NCI-H1436 (cell line): ENCODE measurements around the gene EIF4H.
"Not testable (repeated sequence)": the region's sequence is repeated elsewhere in the genome, so short reads cannot be mapped to it uniquely, and the experiment has no call there.

ENCODE experiments used
- DNase-seq: peaks from one replicate; lab custom pipeline; 2025; lab: John Stamatoyannopoulos, UW

Gene EIF4H

GRCh38 chr7:74224907-74225306 lies 50.8 kb downstream of the EIF4H start:
- DNase-seq = not testable (repeated sequence)

- no peak for DNase-seq
These were observed 51.2 kb downstream of the EIF4H start for GRCh38 chr7:74225400-74225799.

GRCh38 chr7:74226633-74227032 lies 52.5 kb downstream of the EIF4H start:
- DNase-seq = no peak

- no peak for DNase-seq
These were observed 55.1 kb downstream of the EIF4H start for GRCh38 chr7:74228951-74229900.

DNA sequence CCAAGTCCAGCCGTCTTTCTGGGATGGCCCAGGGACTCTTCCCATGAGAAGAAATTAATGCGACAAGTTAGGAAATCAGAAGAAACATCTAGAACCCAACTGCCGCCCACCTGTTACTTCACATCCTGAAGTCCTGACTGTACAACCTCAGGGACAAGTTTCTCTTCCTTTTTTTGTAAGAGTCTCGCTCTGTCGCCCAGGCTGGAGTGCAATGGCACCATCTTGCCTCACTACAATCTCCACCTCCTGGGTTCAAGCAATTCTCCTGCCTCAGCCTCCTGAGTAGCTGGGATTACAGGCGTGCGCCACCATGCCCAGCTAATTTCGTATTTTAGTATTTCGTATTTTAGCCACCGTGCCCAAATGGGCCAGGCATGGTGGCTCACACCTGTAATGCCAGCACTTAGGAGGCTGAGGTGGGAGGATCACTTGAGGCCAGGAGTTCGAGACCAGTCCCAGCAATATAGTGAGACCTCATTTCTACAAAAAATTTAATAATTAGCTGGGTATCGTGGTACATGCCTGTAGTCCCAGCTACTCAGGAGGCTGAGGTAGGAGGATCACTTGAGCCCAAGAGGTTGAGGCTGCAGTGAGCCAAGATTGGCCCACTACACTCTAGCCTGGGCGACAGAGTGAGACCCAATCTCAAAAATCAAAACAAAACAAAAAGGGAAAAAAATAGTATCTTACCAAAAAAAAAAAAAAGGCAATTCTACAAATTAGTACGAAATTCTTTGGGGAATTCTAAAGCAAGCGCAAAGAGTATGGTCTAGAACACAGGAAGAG lies 56.5 kb downstream of the EIF4H start:
- no peak for DNase-seq

DNA sequence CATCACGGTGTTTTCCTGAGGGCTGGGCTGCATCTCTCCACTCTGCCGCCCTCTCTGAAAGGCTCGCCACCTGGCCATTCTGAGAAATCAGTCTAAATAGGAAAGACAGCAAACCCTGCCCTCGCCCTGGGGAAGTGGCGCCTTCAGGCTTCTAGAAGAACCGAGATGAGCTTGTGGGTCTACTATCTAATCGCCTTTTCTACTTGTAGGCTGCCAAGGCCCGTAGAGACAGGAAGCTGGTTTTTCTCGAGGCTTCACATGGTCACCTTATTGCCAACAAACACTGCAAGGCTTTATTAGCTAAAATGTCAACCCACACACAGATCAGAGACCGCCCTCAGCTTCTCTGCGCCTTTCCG lies 57.1 kb downstream of the EIF4H start:
- no peak for DNase-seq

- no peak for DNase-seq
These were observed 59.6 kb downstream of the EIF4H start for GRCh38 chr7:74233655-74234285.

GRCh38 chr7:74235518-74236268 lies 61.5 kb downstream of the EIF4H start:
- no peak for DNase-seq

- no peak for DNase-seq
These were observed 62.1 kb downstream of the EIF4H start for GRCh38 chr7:74236284-74236683.

- no peak for DNase-seq
These were observed 66.3 kb downstream of the EIF4H start for GRCh38 chr7:74240482-74240881.

DNA sequence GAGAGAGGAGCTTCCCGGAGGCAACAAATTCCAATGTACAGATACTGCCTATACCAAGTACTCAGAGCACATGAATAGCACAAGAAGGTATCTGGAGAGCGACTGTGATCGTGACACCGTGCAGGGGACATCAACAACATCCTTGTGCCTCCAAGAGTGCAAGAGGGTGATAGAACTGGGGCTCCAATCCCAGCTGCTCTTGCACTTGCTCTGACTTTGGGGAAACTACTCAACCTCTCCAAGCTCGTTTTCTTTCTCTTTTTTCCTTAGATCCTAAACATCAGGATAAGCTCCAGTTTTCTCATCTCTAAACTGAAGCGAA lies 67.9 kb downstream of the EIF4H start:
- DNase-seq = no peak

DNA sequence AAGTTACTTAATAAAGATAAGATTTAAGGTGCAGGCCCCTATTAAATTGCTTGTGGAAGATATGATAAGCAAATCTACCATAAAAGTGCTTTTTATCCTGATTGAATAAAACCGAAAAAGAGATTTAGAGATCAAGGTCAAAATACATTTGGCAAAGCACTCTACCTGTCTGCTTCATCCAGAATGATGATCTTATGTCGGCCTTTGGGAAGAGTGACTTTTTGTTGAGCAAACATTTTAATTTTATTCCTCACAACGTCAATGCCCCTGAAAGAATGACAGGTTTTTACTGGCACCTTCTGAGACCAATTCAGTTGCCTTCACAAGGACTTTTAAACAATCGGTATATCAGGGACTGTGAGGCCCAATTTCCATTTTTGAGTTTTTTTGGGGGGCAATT lies 72.3 kb downstream of the EIF4H start:
- no peak for DNase-seq
